Ascending aorta (tissue), 2 donors: ENCODE data around the gene NRXN3. TPM values are rescaled to one million over a fixed set of nuclear protein-coding genes. Genes with fewer than 3 reads are reported as not detected.

Experiments used
- DNase-seq, 2 donors: peaks; one replicate each; pipeline ENCODE4 v3.0.0-alpha.2; 2019; ENCODE audit warnings: low spot score in 2 of 2
- H3K27ac ChIP-seq, 2 donors: fragments of 200-600 bp; sonication (generic); one replicate each; pipeline ENCODE4 v1.5.1; 2016 to 2017; ENCODE audit warnings: mild to moderate bottlenecking in 1 of 2
- H3K27me3 ChIP-seq: fragments of 200-600 bp; sonication (generic); one replicate; pipeline ENCODE4 v1.5.1; 2017
- H3K36me3 ChIP-seq, 2 donors: fragments of 200-600 bp; sonication (generic); one replicate each; pipeline ENCODE4 v1.5.1; 2016
- H3K4me1 ChIP-seq, 2 donors: fragments of 200-600 bp; sonication (generic); one replicate each; pipeline ENCODE4 v1.5.1; 2016 to 2017; ENCODE audit warnings: mild to moderate bottlenecking in 1 of 2
- H3K4me3 ChIP-seq, 2 donors: fragments of 200-600 bp; sonication (generic); one replicate each; pipeline ENCODE4 v1.5.1; 2016 to 2017; ENCODE audit warnings: mild to moderate bottlenecking in 1 of 2
- H3K9me3 ChIP-seq, 2 donors: fragments of 200-600 bp; sonication (generic); one replicate each; pipeline ENCODE4 v1.5.1; 2016
- intact Hi-C: fragments of 100-400 bp; cut with DNase I; formaldehyde crosslinking; loops from one replicate; pipeline ENCODE4 v1.15.1; 2023
- total RNA-seq: library from RNA; depleted of rRNA; stranded (reverse); fragments of >200 nt; gene quantifications from one replicate; pipeline ENCODE4 v1.1.0, GENCODE V29; 2016
- TF ChIP-seq, protein P1 (sequence below), 3 experiments: fragments of 200-600 bp in 2 of 3; fragments of 450-650 bp in 1 of 3; sonication (generic) in 2 of 3; IDR thresholded peaks; one replicate each; pipeline ENCODE4 v1.5.1; 2016 to 2019; ENCODE audit warnings: antibody characterized with exemption in 3 of 3, mild to moderate bottlenecking in 1 of 3, moderate library complexity in 1 of 3

Gene NRXN3
- total RNA-seq, 1 donor from 2014 or later: 21.0 TPM

DNA sequence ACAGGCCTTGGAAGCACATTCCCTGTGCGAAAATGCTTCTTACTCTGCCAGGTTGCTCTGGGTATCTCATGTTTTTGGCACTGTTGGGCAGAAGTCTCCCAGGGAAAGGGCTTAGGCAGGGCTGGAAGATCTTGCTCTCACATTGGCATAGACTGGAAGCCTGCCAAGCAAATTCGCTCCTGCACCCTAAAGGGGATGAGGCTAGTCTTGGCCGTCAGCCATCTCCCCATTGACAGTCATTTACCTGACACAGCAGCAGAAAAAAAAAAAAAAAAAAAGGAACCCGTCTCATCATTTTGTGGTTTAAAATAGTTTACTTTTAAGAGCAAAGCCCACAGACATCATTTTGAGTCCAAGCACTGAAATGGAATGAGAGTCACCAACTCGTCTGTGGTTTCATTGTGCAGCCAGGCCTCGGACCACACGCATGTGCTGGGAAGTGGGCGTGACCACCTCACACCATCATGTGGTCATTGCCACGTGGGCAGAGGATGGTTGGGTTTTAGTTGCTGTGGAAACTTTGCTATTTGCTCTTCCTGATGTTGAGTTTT is 84.8 kb downstream of the NRXN3 start:
- Histone ChIP-seq H3K36me3 (no peaks in the 10 kb centered on the region), H3K9me3 (no peaks in the 10 kb centered on the region), H3K27ac (no peak overlapping the region), H3K4me1 (no peaks in the 10 kb centered on the region), H3K27me3 (no peaks in the 10 kb centered on the region), H3K4me3 (no peak overlapping the region)
- no peak for DNase-seq
- TF ChIP-seq, protein P1, sequence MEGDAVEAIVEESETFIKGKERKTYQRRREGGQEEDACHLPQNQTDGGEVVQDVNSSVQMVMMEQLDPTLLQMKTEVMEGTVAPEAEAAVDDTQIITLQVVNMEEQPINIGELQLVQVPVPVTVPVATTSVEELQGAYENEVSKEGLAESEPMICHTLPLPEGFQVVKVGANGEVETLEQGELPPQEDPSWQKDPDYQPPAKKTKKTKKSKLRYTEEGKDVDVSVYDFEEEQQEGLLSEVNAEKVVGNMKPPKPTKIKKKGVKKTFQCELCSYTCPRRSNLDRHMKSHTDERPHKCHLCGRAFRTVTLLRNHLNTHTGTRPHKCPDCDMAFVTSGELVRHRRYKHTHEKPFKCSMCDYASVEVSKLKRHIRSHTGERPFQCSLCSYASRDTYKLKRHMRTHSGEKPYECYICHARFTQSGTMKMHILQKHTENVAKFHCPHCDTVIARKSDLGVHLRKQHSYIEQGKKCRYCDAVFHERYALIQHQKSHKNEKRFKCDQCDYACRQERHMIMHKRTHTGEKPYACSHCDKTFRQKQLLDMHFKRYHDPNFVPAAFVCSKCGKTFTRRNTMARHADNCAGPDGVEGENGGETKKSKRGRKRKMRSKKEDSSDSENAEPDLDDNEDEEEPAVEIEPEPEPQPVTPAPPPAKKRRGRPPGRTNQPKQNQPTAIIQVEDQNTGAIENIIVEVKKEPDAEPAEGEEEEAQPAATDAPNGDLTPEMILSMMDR (IDR thresholded peaks at IDR 0.05): no peak
- intact Hi-C loops: no loop called here

DNA sequence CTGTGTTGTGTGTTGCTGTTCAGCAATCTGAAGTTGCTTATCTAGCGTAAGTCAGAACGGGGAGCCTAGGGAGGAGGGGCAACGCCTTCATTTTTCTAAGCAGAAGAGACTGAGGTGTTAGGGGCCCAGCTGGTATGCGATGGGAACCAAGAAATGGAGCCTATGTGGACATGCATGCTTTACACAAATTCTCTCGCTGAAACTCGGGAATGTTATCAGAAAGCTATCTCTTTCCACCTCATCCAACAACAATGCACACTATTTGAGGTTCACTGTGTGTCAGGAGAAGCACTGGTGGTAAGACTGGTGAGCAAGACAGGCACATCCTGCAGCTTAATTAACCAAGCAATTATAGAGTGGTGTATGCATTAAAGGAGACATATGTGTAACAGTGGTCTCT is 89.7 kb downstream of the NRXN3 start:
- Histone ChIP-seq H3K4me3 (no peak overlapping the region), H3K4me1 (no peaks in the 10 kb centered on the region), H3K9me3 (no peaks in the 10 kb centered on the region), H3K27me3 (no peaks in the 10 kb centered on the region), H3K36me3 (no peaks in the 10 kb centered on the region), H3K27ac (no peak overlapping the region)
- no peak for DNase-seq
- TF ChIP-seq, protein P1 (IDR thresholded peaks at IDR 0.05): no peak
- intact Hi-C loops: no loop called here

DNA sequence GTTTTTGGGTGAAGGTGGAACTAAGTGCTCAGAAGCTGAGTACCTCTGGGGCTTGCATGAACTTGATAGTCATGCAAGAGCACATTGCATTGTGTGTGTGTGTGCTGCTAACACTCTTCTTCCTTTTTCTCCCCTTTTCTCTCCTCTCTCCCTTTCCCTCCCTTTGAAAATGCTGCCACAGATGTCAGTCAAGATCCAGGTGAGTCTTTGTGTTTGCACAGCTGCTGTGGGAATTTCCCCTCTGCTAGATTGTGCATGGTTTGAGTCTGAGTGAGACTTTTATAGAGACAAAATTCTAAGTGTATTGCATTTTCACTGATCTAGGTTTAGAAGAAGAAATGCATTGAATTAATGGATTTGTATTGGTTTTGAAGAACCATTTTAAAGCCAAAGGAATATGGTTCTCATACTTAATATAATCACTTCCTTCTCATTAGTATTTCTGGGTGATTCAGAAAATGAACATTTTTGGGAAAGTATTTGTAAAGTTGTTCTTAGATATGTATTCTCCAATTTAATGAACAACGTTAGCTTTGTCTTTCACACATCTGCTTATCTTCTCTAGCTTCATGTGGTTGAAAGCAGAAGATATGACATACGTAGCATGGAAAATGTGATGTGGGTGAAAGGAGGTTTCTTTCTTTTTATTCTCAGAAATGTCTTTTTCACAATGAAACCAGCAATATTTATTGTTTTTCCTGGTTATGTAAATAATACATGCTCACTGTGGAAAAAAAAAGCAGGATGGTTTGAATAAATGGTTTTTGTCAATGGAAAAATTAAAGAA is 108.5 kb downstream of the NRXN3 start:
- no peak for DNase-seq
- intact Hi-C loops: no loop called here
- TF ChIP-seq, protein P1 (IDR thresholded peaks at IDR 0.05): no peak

DNA sequence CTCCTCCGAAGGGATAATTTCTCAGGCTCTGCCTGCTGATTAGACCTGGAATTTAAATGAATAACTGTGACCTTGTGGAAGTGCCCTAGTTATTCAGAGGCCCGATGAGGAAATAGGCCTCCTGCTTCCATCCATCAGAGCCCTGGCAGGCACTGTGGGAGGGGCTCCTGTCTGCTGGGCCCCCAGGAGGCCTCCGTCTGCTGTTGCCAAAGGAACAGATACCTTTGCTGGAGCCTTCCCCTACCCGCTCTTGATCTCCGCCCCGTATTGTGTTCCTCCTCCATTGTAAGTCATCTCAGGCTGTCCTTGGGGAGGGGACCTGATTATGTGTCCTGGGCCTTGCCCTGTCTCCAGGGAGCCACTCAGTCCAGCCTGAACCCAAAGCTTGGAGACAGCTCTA is 112.3 kb downstream of the NRXN3 start:
- Histone ChIP-seq H3K4me1 (no peaks in the 10 kb centered on the region), H3K36me3 (no peaks in the 10 kb centered on the region), H3K27me3 (no peaks in the 10 kb centered on the region), H3K9me3 (no peaks in the 10 kb centered on the region), H3K27ac (no peak overlapping the region), H3K4me3 (no peak overlapping the region)
- DNase-seq: no peak
- TF ChIP-seq, protein P1 (IDR thresholded peaks at IDR 0.05): no peak
- intact Hi-C loops: no loop called here

More for the DNA sequence above, 108.5 kb downstream of the NRXN3 start:
- no peaks in the 10 kb centered on the region for H3K4me1 ChIP-seq
- H3K4me3 ChIP-seq: no peak overlapping the region
- H3K36me3 ChIP-seq: no peaks in the 10 kb centered on the region
- H3K27ac ChIP-seq: no peak overlapping the region
- H3K9me3 ChIP-seq: no peaks in the 10 kb centered on the region
- H3K27me3 ChIP-seq: no peaks in the 10 kb centered on the region

DNA sequence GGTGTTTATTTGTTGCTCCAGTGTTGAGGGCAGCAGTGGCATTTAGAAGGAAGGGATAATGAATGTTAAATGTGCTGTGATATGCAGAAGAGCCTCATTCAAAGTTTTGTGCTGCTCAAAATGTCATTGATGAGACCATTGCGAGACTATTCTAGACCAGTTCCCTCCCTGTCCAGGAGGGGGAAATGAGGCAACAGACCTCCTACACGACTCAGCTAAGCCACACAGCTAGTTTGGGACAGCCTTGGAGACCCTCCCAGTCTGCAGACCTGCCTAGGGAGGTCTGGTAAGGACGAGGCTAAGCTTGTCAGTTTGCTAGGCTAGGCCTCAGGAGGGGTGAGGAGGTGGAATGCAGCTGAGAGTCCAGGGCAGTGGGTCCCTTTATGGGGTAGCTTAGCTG is 116.0 kb downstream of the NRXN3 start:
- intact Hi-C loops: no loop called here
- H3K4me1 ChIP-seq: no peaks in the 10 kb centered on the region
- H3K27me3 ChIP-seq: no peaks in the 10 kb centered on the region
- no peak overlapping the region for H3K4me3 ChIP-seq
- H3K27ac ChIP-seq: no peak overlapping the region
- no peak for DNase-seq
- TF ChIP-seq, protein P1 (IDR thresholded peaks at IDR 0.05): no peak
- no peaks in the 10 kb centered on the region for H3K36me3 ChIP-seq
- no peaks in the 10 kb centered on the region for H3K9me3 ChIP-seq
